Kidney (tissue), 14 donors: Measurements from ENCODE around the gene MRPL54. TPM values are rescaled to one million over a fixed set of nuclear protein-coding genes. Genes with fewer than 3 reads are reported as not detected.

Experiments used
- DNase-seq, 5 donors: peaks; one replicate each; pipeline ENCODE4 v3.0.0-alpha.2; 2013 to 2020
- FAIRE-seq: peaks from 2 replicates; lab custom pipeline; 2012; peaks lifted over from hg19 to GRCh38; lab: Jason Lieb, UNC
- H3K27ac ChIP-seq, 2 donors: one replicate each; pipeline ENCODE4 v1.7.0; 2013; ENCODE audit warnings: low read depth in 2 of 2, low read length in 2 of 2, inconsistent platforms in 1 of 2
- H3K27me3 ChIP-seq: one replicate; pipeline ENCODE4 v1.7.1; 2013; ENCODE audit warnings: low read length, inconsistent platforms; ENCODE audit not compliant: control insufficient read depth, insufficient read depth
- H3K36me3 ChIP-seq, 3 donors: one replicate each; pipeline versions ENCODE4 v1.7.0 to v1.7.1; 2013; ENCODE audit warnings: low read length in 3 of 3, control low read depth in 1 of 3, inconsistent platforms in 1 of 3; ENCODE audit not compliant: insufficient read depth in 3 of 3, control insufficient read depth in 2 of 3
- H3K4me1 ChIP-seq, 3 donors: one replicate each; pipeline versions ENCODE4 v1.7.0 to v1.7.1; 2013; ENCODE audit warnings: low read length in 3 of 3, inconsistent platforms in 1 of 3, low read depth in 1 of 3; ENCODE audit not compliant: control insufficient read depth in 2 of 3, insufficient read depth in 2 of 3
- H3K4me3 ChIP-seq, 3 donors: one replicate each; pipeline versions ENCODE4 v1.7.0 to v1.8.1; 2013; ENCODE audit warnings: low read length in 3 of 3, control low read depth in 1 of 3, inconsistent platforms in 1 of 3
- H3K9ac ChIP-seq, 3 donors: one replicate each; pipeline versions ENCODE4 v1.7.0 to v1.7.1; 2013; ENCODE audit warnings: low read length in 3 of 3, control low read depth in 1 of 3, inconsistent platforms in 1 of 3
- H3K9me3 ChIP-seq, 3 donors: one replicate each; pipeline versions ENCODE4 v1.7.0 to v1.7.1; 2013; ENCODE audit warnings: low read length in 3 of 3, control low read depth in 1 of 3, inconsistent platforms in 1 of 3; ENCODE audit not compliant: control insufficient read depth in 2 of 3, insufficient read depth in 1 of 3
- CTCF ChIP-seq: IDR thresholded peaks from 3 replicates; pipeline ENCODE4 v1.5.1; 2012; ENCODE audit warnings: mild to moderate bottlenecking, moderate library complexity, borderline replicate concordance; ENCODE audit not compliant: insufficient read depth; ENCODE audit errors: extremely low read depth
- intact Hi-C: fragments of 100-400 bp; cut with DNase I; formaldehyde crosslinking; loops from one replicate; pipeline ENCODE4 v1.11.1; 2022
- polyA plus RNA-seq: library from polyadenylated mRNA; stranded (reverse); fragments of 350-450 nt; fragmentation: Illumina TruSeq; extraction: RNeasy Lipid Tissue Mini Kit (QIAGEN cat#74804); gene quantifications from one replicate; pipeline ENCODE4 v1.2.3, GENCODE V29; 2014; ENCODE audit warnings: low read depth, low replicate concordance; ENCODE audit not compliant: insufficient read depth
- total RNA-seq: library from RNA; stranded (reverse); fragmentation: NEBNext Ultra II Directional; extraction: Animal tissue kit (Norgen Biotek cat#: 25700); gene quantifications from one replicate; pipeline ENCODE4 v1.2.1, GENCODE V29; 2021
- donor health status: control.
- donor health status: control.
- donor health status: control.
- donor health status: control.
- donor health status: control.
- donor health status: DM: yes; HTN: yes; CAD: no.
- donor health status: Normal renal cell carcinoma (clear cell type).

The MRPL54 gene
- total and polyA plus RNA-seq, 2 donors from 2014 or later, result 57.6 to 151 TPM

DNA sequence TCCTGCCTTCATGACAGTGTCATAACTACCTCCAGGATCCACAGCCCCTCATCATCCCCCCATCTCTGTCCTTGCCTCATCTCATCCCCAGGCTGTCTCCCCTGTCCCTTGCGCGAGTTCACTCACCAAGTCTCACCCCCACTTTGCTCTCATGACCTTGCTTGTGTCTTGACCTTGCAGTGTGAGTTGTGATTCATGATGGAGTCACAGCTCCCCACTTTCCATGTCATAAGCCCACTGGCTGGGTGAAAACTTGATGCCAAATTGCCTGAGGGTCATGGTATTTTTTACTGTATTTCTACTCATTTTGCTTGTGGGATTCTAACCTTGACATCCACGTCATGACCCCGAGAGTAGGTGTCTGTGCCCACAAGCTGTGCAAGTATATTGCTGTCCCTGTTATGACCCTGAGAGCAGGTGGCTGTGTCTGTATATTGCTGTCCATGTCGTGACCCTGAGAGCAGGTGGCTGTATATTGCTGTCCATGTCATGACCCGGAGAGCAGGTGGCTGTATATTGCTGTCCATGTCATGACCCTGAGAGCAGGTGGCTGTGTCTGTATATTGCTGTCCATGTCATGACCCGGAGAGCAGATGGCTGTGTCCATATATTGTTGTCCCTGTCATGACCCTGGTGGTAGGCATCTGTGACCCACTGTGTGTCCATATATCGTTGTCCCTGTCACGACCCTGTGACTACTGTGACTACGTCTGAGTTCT is 24.8 kb upstream of the MRPL54 start:
- Histone ChIP-seq H3K4me3 (no peak overlapping the region), H3K27me3 (no peaks in the 10 kb centered on the region), H3K27ac (no peak overlapping the region), H3K9ac (no peak overlapping the region), H3K9me3 (no peaks in the 10 kb centered on the region), H3K4me1 (no peaks in the 10 kb centered on the region), H3K36me3 (peaks cover 0 to 12% (median 3%) of the 10 kb centered on the region in 3 donors)
- no peak for TF ChIP-seq CTCF
- intact Hi-C loops, result no loop called here
- DNase-seq (no peak), FAIRE-seq (no peak)

DNA sequence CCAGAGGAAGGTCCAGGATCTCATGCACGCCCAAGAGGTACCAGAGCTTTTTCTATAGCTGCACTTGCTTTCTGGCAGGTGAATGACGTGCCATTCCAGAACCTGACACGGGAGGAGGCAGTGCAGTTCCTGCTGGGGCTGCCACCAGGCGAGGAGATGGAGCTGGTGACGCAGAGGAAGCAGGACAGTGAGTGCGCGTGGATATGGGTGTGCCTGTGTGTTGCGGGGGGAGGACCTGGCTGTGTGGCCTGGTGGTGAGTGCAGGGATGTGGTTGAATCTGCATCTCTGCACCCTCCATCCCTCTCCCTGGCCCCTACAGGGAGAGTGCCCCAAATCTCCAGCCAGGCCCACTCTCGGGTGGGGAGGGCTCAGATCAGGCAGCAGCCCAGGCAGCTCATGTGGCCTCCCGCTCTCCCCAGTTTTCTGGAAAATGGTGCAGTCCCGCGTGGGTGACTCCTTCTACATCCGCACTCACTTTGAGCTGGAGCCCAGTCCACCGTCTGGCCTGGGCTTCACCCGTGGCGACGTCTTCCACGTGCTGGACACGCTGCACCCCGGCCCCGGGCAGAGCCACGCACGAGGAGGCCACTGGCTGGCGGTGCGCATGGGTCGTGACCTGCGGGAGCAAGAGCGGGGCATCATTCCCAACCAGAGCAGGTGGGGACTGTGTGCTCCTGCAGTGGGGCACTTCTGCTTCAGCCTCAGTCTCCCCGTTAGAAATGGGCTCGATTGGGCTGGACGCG is 23.8 kb upstream of the MRPL54 start:
- Histone ChIP-seq H3K4me1 (no peaks in the 10 kb centered on the region), H3K27me3 (no peaks in the 10 kb centered on the region), H3K9ac (no peak overlapping the region), H3K4me3 (no peak overlapping the region), H3K36me3 (peaks cover 0 to 12% (median 3%) of the 10 kb centered on the region in 3 donors), H3K9me3 (peaks cover 0 to 3% (median 0%) of the 10 kb centered on the region in 3 donors), H3K27ac (no peak overlapping the region)
- intact Hi-C loops, result no loop called here
- no peak for TF ChIP-seq CTCF
- DNase-seq (no peak), FAIRE-seq (no peak)

GRCh38 chr19:3740431-3740830 is 22.1 kb upstream of the MRPL54 start:
- H3K27me3 ChIP-seq, result no peaks in the 10 kb centered on the region
- intact Hi-C loops, result no loop called here
- peaks cover 0 to 3% (median 0%) of the 10 kb centered on the region in 3 donors for H3K9me3 ChIP-seq
- FAIRE-seq (no peak), DNase-seq (no peak)
- no peak overlapping the region for H3K4me3 ChIP-seq
- H3K4me1 ChIP-seq, result no peaks in the 10 kb centered on the region
- H3K27ac ChIP-seq, result no peak overlapping the region
- no peak overlapping the region for H3K9ac ChIP-seq
- no peak for TF ChIP-seq CTCF
- peaks cover 0 to 16% (median 3%) of the 10 kb centered on the region in 3 donors for H3K36me3 ChIP-seq
